ENCODE data around the gene APPL2.

The APPL2 gene

DNA sequence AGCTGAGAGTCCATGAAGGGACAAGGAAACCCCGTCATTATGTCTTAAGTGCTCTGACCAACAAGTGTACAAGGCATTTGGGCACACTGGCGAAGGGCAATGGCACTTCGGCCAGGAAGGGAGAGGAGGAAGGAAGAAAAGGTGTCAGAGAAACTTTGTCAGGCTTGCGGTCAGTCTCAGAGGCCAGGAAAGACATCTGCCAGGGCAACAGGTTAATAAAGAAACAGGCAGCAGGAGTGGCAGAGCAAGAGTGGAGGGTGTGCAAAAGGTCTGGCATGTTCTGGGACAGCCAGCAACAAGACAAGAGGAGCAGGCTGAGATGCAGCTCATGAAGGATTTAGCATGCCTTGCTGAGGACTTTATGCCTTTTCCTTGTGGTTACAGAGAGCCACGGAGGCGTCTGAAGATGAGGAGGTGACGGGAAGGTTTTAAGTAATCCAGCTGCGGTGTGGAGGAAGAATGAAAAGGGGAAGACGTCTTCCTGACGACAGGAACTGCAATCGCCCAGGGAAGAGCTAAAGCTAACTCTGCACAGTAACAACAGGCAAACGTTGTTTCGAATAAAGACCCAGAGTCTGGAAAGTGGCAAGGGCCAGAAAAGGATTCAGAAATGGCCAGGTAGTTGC lies 13.1 kb downstream of the APPL2 start:
- no peak for DNase-seq (ENCODE audit: low spot score)

DNA sequence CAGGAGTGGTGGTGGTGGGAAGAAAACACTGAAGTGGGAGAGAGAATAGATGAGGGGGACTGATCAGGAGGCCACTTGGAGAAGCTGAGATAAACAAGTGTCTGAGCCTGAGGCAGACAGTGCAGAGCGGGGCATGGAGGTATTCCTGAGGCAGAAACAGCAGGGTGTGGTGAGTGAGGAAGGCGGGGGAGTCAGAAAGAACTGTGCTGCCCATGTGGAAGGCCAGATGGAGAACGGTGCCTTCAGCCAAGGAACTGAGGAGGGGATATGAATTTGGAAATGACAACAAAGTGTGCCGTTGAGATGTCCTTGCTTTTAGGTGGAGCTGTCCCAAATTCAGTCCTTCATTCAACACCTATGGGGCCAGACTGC lies 13.7 kb downstream of the APPL2 start:
- DNase-seq (ENCODE audit: low spot score) = no peak

DNA sequence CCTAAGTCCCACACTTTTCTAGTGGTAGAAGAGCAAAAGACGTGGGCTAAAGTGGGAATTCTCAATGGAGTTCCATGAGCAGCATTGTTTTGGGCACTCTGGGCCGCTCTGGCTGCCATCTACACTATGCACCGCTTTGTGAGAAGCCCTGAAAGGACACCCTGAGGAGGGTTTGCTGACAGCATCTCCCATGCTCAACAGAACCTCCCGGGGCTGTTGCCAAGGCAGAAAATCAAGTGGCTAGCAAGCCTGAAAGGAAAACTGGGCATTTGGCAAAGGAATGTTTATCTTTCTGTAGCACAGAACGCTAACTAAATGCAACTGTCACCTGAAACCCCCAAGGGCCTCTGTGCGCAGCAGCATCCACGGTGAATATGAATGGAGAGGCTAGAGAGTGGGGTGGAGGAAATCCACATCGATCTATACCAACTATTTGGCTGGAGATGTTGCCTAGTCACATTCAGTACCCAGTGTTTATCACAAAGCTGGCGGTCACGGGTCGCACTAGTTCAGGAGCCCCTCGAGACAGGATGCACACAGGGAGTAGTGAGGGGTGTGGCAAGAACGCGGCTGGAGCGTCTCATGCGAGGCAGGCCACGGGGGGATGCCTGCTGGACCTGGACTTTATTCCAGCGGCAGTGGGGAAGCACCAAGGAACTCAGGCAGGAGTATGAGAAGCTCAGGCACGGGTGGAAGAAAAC lies 14.2 kb downstream of the APPL2 start:
- no peak for DNase-seq (ENCODE audit: low spot score)

DNA sequence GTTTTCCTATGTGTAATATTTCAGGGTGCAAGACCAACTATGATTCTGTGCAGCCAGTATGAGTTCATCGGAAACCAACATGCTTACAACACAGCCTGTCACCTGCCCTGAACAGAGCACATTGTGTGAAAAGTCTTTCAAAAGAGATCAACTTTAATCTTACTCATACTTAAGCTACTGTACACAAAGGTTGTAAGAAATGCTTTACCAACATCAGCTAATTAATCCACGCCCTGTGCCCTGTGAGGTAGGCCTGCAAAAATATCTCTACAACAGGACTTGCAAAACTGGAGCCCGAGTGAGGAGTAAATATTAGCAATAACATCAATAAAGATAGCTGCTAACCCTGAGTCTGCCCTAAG lies 15.1 kb downstream of the APPL2 start:
- no peak for DNase-seq (ENCODE audit: low spot score)

DNA sequence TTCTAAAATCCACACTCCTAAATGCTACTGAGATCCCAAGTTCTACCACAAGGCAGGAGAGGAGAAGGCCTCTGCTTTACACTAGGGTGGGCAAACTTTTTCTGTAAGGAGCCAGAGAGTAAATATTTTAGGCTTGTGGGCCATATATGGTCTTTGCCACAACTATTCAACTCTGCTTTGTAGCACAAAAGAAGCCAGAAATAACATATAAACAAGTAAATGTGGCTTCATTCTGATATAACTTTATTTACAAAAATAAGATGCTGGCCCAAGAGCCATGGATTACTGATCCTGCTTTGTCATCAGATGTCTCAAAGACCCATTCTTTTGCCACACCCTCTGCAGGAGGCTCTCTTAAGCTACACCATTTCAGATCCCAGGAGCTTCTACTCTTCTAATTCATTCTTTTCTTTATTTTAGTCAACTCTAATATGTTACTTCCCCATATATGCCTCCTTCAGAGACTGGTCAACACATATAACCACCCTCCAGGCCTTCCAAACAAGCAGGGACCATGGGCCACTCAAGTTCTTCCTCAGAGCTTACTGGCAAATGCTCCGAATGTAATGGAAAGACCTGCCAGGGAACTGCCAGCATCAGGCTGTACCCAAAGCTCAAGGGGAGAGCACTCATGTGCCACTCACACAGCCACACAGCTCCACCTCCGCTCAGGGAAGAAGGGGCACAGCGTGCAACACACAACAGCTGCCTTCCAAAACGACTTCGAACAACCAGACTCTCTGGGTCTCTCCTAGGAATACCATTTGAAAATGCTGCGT lies 15.6 kb downstream of the APPL2 start:
- DNase-seq (ENCODE audit: low spot score) = no peak

DNA sequence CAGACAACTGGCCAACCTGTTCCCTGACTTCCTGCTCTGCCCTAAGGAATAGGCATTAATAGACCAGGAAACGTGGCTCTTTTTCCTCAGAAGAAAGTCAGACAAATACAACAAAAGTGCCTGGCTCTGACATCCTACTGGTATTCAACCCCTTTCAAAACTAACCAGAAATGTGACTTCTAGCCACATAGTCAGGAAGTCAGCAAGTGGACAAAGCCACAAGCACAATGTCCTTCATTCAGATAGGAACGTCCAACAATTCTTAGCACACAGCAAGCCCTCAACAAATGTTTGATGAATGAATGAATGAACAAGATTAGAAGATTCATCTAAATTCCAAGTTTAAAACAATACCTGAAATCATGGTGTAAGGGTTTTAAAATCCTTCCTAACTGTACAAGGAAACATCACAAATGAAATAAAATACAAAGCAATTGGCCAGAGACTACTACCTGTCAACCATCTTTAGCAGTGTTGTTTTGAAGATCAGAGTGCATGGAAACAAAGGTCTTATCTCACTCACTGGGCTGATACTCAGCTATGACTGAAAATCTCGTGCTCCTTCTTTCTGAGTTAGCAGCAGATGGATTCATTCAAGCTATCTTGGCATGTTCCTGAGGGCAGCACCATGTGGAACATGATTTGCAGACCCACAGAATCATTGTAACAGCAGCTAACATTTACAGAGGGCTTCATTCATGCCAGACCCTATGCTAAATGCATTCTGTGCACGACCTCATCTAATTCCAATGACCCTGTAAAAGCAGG lies 16.5 kb downstream of the APPL2 start:
- DNase-seq (ENCODE audit: low spot score) = no peak

DNA sequence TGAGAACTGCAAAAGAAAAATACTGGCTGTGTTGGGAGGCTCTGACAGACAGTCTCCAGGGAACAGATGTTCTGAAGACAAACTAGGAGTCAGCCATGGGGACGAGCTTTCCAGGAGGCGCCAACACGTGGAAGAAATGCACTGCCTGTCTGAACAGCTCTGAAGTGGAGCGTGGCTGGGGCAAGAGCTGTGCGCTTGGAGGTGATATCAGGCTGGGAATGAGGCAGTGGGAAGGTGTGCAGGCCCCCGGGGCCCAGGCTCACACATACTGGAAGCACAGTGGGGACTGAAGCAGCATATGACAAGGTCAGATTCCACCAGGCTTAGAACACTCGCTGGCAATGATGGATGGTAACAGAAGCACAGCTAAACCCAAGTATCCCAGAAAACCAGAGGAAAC lies 17.5 kb downstream of the APPL2 start:
- DNase-seq (ENCODE audit: low spot score) = no peak

DNA sequence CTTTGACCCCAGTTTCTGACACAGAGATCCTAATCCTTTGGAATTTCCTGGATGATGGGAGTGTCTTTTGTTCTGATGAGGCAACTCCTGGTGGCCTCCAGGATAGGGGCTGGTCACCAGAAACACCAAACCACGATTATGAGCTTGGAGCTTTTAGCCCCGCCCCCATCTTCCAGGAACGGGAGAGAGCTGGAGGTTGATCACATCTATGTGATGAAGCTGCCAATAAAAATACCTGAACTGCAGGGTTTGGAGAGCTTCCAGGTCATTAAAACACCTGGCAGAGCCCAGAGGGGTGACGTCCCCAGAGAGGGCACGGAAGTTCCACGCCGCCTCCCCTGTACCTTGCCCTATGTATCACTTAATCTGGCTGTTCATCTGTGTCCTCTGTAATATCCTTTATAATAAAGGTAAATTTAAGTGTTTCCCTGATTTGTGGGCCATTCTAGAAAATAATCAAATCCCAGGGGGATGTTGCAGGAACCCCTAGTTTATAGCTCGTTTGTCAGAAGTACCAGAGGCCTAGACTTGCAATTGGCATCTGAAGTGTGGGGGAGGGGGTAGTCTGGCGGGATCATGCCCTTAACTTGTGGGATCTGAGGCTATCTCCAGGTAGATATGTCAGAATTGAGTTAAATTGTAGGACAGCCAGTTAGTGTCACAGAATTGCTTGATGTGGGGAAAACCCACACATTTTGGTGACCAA lies 21.2 kb downstream of the APPL2 start:
- no peak for DNase-seq (ENCODE audit: low spot score)

DNA sequence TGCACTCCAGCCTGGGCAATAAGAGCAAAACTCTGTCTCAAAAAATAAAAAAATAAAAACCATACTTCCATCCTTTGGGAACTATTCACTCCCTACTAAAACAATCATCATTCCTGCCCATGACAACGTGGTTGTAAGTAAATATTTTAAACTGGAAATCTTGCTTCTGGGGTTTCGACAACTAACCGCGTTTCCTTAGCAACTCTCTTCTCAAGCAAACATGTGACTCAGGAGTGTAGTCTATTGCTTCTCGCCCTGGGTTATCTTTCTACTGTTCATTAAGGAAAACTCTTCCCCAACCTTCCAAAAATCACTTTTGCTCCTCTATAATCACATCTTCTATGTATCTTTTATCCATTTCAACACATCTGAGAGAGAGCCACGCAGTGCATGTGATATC lies 21.8 kb downstream of the APPL2 start:
- no peak for DNase-seq (ENCODE audit: low spot score)

DNA sequence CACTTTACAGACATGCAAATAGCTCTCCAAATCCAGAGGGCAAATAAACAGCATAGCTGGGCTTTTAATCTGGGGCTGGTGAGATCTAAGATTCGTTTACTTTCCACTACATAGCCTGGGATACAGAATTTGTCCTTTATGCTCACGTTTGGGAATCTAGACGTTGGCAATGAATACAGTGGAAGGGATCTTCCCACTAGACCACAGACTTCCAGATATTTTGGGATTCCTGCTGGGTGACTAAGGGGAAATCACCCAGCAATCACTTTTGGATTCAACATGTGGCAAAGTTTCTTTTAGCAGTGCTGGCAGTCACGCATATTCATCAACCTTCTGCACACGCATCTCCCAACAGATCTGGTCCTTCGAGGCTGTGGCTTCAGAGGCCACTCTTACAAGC lies 23.5 kb downstream of the APPL2 start:
- DNase-seq (ENCODE audit: low spot score) = no peak

DNA sequence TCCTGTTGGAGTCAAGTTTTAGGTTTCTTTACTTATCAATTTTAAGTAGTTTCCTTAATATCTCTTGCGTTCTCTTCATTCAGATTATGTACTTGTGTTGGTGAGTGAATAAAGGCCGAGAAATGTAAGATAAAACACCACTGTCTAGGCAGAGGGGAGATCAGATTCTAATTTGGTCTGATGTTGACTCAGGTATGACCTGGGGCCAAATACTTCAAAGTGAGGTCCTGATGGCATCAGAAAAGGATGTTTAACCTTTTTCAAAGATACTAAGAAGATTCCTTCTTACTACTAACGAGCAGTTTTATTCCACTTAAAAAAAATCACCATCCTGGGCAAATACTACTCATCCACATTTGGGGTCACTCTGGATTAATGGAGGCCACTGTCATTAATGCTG lies 26.9 kb downstream of the APPL2 start:
- DNase-seq (ENCODE audit: low spot score) = no peak

DNA sequence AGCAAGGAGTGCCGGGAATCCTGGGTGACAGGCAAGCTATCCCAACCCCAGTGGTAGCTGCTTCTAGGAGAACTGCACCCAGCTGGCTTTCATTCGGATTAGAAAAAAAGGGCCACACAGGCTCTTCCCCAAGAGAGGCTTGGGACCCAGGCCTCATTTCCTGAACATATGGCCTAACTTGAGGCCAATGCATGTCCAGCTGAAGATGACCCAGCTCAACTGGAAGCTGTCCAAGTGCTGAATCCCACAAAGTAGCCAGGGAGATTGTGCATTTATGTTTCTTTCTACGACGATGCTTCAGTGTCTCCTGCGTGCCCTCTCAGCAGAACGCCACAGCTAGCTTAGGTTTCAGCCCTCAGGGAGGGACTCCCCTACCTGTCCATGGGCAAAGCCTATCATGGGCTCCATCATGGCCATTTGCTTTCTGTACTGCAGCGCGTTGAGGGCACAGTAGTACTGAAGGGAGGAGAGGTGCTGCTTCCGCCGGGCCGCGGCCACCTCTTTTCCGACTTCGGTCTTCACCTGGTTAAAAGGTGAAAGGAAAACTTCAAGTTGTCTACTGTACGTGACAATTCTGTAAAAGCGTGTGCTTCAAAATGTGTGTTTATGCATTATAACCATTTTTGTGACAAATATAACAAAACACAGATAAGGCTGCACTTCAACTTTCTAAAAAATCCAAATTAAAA lies 29.1 kb downstream of the APPL2 start:
- DNase-seq (ENCODE audit: low spot score) = no peak

DNA sequence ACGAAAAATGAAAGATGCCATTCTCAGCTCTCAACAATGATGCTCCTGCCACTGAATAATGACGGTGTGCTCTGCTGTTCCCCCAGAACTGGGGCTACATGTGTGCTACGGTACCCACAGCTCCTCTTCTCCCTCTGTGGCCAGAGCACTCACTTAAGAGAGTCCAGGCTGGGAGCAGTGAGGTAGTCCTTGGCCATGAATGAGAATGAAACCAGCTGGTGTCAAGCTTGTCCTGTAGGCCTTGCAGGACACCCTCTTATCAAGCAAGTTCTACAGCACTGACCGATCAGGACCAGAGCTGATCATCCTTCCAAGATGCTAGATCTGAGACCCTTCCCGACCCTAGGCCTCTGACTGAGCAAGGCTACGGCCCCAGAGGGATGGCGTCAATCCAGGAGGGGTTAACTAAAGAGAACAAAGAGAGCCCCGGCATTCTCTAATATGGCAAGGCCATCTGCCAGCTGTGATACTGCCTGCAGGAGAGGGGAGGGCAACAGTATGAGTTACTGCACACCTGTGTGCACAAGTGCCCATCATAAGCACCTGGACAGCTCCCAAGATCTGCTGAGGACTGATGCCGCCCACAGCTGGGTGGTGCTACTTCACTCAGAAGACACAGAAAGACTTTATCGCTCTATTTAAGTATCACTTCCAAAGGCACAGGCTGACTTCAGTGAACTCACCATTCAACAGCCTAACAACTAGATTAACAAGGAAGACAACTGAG lies 30.5 kb downstream of the APPL2 start:
- no peak for DNase-seq (ENCODE audit: low spot score)

DNA sequence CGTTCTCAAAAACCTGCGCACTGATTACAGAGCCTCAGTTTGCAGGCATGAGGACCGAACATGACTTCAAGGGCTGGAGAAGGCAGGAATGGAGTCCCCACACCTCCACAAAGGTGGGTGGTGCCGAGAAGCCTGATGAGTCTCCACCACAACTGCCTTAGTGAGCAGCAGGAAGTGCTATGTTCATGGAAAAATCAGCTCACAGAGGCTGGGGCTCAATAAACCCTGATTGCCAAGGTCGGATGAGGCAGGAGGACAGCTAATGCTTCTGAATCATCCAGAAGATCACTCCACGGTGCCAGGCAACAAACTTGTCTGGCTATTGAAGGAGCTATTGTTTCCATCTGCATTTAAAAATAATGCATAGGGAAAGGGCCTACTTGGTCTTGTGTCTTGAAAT lies 31.1 kb downstream of the APPL2 start:
- no peak for DNase-seq (ENCODE audit: low spot score)

DNA sequence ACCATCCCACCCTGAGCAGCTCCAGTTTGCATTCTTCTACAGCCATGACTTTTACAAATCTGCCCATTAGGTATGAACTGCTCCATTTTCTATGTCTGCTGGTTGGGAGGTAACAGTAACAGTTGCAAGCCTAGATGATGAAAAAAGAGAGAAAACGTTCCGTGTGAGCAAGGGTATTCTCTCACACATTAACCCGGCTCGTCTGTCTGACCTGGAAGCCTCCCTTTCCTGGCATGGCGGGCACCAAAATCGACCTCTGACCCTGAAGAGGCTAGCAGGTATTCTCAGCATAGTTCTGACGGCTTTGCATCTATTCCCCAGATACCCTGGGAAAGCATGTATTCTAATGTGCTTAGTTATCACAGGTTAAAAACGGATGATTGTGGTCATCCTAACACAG lies 31.8 kb downstream of the APPL2 start:
- DNase-seq (ENCODE audit: low spot score) = no peak

DNA sequence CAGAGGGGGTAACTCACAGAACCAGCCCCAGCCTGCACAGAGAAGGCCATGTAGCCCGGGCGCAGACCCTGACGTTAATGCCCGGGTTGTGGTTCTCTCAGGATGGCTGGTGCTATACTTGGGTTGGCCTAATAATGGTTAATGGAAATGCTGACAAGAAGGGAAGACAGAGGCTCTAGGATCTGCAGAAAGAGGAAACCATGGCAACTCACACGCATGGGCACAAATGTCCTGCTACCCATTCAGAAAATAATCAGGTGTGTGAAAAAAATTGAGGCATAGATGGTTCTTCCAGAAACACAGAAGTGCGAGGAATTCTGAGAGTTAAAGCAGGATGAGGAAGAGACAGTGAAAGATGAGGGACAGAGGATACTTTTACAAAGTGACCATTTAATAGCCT lies 33.8 kb downstream of the APPL2 start:
- DNase-seq (ENCODE audit: low spot score) = no peak

DNA sequence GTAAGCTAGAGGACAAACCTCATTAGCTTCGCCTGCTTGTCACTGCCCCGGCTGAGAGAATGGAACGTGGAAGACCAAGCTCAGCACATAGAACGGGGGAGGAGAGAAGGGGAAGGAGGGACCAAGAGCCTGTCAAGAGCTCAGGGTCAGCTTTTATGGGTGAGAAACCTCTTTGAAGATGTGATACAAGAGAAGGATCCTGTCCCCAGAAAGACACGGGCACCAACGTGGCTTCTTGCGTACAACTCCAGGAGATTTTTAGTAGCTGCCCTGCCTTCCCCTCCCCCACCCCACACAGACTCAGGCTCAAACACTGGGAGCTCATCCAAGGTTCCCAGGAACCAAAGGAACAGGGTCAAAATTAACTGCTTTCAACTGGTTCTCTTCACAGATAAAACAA lies 34.7 kb downstream of the APPL2 start:
- DNase-seq (ENCODE audit: low spot score) = no peak

DNA sequence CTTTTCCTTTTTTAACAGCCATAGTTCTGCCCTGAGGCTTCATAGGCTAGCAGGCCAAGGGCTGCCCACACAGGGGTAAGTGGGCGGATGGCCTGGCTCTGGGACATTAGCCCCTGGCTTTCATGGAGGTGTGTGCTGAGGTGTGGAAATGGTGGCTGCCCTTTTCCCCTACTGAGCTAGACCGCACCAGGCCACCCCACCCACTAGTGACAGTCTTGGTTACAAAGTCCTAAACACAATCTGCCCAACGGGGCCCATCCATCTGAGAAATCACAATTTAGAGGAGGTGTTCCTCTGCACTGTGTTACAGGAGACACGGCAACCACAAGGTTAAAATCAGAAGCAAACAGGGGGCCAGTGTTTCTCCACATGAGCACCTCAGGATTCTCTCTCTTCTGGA lies 35.6 kb downstream of the APPL2 start:
- DNase-seq (ENCODE audit: low spot score) = no peak

DNA sequence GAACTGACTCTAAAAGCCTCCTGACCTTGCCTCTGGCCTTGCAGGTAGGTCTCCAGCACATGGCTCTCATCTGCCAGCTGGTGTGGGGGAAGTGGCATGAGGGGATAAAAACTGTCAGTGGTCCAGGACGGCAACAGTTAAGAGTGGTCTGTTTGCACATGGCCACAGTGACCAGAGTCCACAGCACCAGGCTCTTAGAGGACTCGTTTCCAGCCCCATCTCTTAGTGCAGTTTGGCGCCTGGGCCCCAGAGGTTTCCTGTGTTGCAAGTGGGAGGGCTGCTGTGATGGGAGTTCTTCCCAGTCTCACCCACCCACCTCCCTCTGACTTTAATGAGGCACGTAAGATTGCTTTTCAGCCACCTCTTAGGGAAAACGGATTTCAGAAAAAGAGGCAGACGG lies 37.0 kb downstream of the APPL2 start:
- no peak for DNase-seq (ENCODE audit: low spot score)

DNA sequence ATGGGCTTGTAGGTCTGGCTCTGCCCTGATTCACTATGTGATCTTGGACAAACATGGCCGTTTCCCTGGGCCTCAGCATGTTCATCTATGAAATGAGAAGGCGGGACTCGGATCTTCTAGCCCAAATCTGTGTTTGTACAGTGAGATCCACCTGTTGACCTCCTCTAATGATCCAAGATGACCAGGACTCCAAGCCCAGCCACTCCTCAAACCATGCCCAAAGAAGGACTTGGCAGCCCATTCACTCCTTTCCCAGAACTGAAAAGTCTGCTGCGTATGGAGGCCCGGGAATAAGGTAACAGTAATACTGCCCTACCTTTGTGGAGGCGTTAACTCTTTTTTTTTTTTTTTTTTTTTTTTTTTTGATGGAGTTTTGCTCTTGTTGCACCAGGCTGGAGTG lies 39.9 kb downstream of the APPL2 start:
- DNase-seq (ENCODE audit: low spot score) = no peak

Data from SK-N-DZ (cell line).